Measurements from ENCODE around the gene KCNIP1.

DNA sequence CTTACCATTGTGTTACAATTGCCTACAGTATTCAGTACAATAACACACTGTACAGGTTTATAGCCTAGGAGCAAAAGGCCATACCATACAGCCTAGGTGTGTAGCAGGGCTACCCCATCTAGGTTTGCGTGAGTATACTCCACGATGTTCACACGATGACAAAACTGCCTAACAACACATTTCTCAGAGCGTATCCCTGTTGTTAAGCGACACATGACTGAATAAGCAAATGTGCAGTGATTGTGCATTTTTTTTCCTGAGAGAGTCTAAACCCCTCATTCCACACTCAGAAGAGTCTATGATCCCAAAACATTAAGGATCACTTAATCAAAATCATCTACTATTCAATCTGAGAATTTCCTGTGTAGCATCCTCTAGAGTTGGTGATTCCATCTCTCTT is 211.3 kb downstream of the KCNIP1 start:
- TF ChIP-seq, protein P1, sequence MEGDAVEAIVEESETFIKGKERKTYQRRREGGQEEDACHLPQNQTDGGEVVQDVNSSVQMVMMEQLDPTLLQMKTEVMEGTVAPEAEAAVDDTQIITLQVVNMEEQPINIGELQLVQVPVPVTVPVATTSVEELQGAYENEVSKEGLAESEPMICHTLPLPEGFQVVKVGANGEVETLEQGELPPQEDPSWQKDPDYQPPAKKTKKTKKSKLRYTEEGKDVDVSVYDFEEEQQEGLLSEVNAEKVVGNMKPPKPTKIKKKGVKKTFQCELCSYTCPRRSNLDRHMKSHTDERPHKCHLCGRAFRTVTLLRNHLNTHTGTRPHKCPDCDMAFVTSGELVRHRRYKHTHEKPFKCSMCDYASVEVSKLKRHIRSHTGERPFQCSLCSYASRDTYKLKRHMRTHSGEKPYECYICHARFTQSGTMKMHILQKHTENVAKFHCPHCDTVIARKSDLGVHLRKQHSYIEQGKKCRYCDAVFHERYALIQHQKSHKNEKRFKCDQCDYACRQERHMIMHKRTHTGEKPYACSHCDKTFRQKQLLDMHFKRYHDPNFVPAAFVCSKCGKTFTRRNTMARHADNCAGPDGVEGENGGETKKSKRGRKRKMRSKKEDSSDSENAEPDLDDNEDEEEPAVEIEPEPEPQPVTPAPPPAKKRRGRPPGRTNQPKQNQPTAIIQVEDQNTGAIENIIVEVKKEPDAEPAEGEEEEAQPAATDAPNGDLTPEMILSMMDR (IDR thresholded peaks at IDR 0.05; ENCODE audit: low read depth, low read length): no peak
- TF ChIP-seq MYC (IDR thresholded peaks at IDR 0.05; ENCODE audit: low read depth, low read length): no peak

All from NB4 (cell line).